ENCODE measurements around the gene GALNS. TPM values are rescaled to one million over a fixed set of nuclear protein-coding genes. Genes with fewer than 3 reads are reported as not detected.
A peak's percentile ranks its signal among the peaks of the same experiment; 100 is the strongest.

GALNS gene
- total and polyA plus RNA-seq, 2 of the 13 experiments (the other 11 are each of a cell fraction or from before 2014, with no cell fraction given): 9.2 to 9.8 TPM

- Histone ChIP-seq H3K36me3 (replicated peaks in 1 of 2; ENCODE audit: control insufficient read depth in 1 of 2, insufficient read depth in 2 of 2, low read length in 2 of 2) (peaks cover 12 to 28% of the 10 kb centered on the region in 2 experiments), H3K27ac (ENCODE audit: extremely low read length, insufficient read depth, low read length) (no peak overlapping the region), H3K79me2 (ENCODE audit: insufficient read depth, low read length) (peaks cover 12% of the 10 kb centered on the region), H2AFZ (ENCODE audit: low read length) (no peak overlapping the region), H4K20me1 (ENCODE audit: insufficient read depth, low read length) (no peaks in the 10 kb centered on the region), H3K9me3 (ENCODE audit: low read length) (no peaks in the 10 kb centered on the region), H3K4me3 (replicated peaks in 1 of 3; ENCODE audit: insufficient read depth in 1 of 3, low read depth in 2 of 3, low read length in 3 of 3) (peak overlapping the region; percentile 54 to 98 (median 72); a peak in 5 of 6 replicates), H3K4me2 (ENCODE audit: low read depth, low read length) (peak overlapping the region; percentile 84), H3K27me3 (ENCODE audit: control insufficient read depth in 1 of 2, insufficient read depth in 2 of 2, low read length in 2 of 2) (no peaks in the 10 kb centered on the region; a peak in 1 of 5 replicates), H3K4me1 (ENCODE audit: insufficient read depth, low read length) (peaks cover 15% of the 10 kb centered on the region), H3K9ac (ENCODE audit: insufficient read depth, low read depth, low read length) (peak overlapping the region; percentile 82)
- BruUV-seq (replicated peaks): no TSS peak
- intact Hi-C loops (cut with micrococcal nuclease; ENCODE audit: unreplicated experiment) (loop anchor here (5.0 kb wide), 2 partner anchors 39 to 99 kb away; no protein-coding TSS in a partner anchor), in situ Hi-C loops (cut with HindIII; ENCODE audit: extremely low pct_ligation_motif_present, low pct_unique_long_range_greater_than_20kb) (loop anchor here (5.0 kb wide), 2 partner anchors 44 to 99 kb away; partner anchors contain the start of gene APRT)
- WGBS (ENCODE audit: low lambda C conversion rate): 17% methylated on average over 44 of the region's 53 CpGs
- ATAC-seq (peak; percentile 19), FAIRE-seq (no peak), DNase-seq (ENCODE audit: low spot score) (no peak)
- POLR2A ChIA-PET: interaction anchor here (0.6 to 2.3 kb wide), 9 partner anchors 7 to 361 kb away, joined by 3 to 29 read pairs (median 5); partner anchors contain the start of genes APRT, CDH15 and ZNF778
- CTCF ChIA-PET (ENCODE audit: low intra/inter-chr PET ratio, low total read pairs): interaction anchor here (2.0 to 2.3 kb wide), 3 partner anchors 17 to 97 kb away, joined by 11 to 22 read pairs (median 12); no protein-coding TSS in a partner anchor
- 0 out of 2 replicates have a peak, but pooled peaks have one; percentile 63 for TF ChIP-seq RXRA (CRISPR knock-in tag; IDR thresholded peaks at IDR 0.05)
- no peak for TF ChIP-seq U2AF1 (optimal IDR thresholded peaks at IDR 0.05; ENCODE audit: low read depth, low read length)
- no peak for TF ChIP-seq KIAA2018 (CRISPR knock-in tag; IDR thresholded peaks at IDR 0.05; ENCODE audit: borderline replicate concordance)
- no peak for TF ChIP-seq FOSL2 (CRISPR knock-in tag; IDR thresholded peaks at IDR 0.05)
- no peak for TF ChIP-seq ZNF839 (CRISPR knock-in tag; IDR thresholded peaks at IDR 0.05; ENCODE audit: borderline replicate concordance)
- no peak for TF ChIP-seq SCMH1 (CRISPR knock-in tag; IDR thresholded peaks at IDR 0.05; ENCODE audit: borderline replicate concordance)
- no peak for TF ChIP-seq RNF219 (CRISPR knock-in tag; IDR thresholded peaks at IDR 0.05)
- TF ChIP-seq PBX3 (CRISPR knock-in tag; IDR thresholded peaks at IDR 0.05; ENCODE audit: borderline replicate concordance): no peak
- peak; percentile 70; the same call in 1 of the 2 replicates for TF ChIP-seq ZNF768 (CRISPR knock-in tag; IDR thresholded peaks at IDR 0.05)
- no peak for TF ChIP-seq DPF2 (CRISPR knock-in tag; IDR thresholded peaks at IDR 0.05; ENCODE audit: borderline replicate concordance, low read depth)
- TF ChIP-seq FOXC1 (CRISPR knock-in tag; IDR thresholded peaks at IDR 0.05; ENCODE audit: borderline replicate concordance): 0 out of 2 replicates have a peak, but pooled peaks have one; percentile 37
Measured at GRCh38 chr16:88856122-88856827, 472 bp downstream of the GALNS start.
